Endothelial cell of umbilical vein (primary cell): ENCODE results near the gene MRPL34. TPM values are rescaled to one million over a fixed set of nuclear protein-coding genes. Genes with fewer than 3 reads are reported as not detected.

Experiments
- BruUV-seq: library from RNA; stranded (reverse); fragments of 400-500 nt; replicated peaks from 2 replicates; lab custom pipeline; 2021; lab: Mats Ljungman, UMichigan
- CTCF ChIA-PET: fragments of 300-600, 350-600 bp; sonication (Branson Sonifier 250); formaldehyde crosslinking; loops from one replicate; lab custom pipeline; 2021; ENCODE audit warnings: antibody characterized with exemption, inconsistent platforms; lab: Charles Lee
- POLR2A ChIA-PET: fragments of 300-600, 350-600 bp; sonication (Branson Sonifier 250); formaldehyde crosslinking; loops from one replicate; lab custom pipeline; 2021; ENCODE audit warnings: antibody characterized with exemption, inconsistent platforms; lab: Charles Lee
- DNase-seq: peaks from one replicate; pipeline ENCODE4 v3.0.0-alpha.2; 2011; ENCODE audit warnings: low read depth, low spot score
- FAIRE-seq: peaks from 2 replicates; lab custom pipeline; 2011; peaks lifted over from hg19 to GRCh38; lab: Jason Lieb, UNC
- H2AFZ ChIP-seq: 2 replicates; pipeline ENCODE4 v1.6.0; 2012; ENCODE audit warnings: low read depth, low read length, control low read depth, inconsistent platforms
- H3K27ac ChIP-seq: 2 replicates; pipeline ENCODE4 v1.5.1; 2011; ENCODE audit warnings: low read depth, mild to moderate bottlenecking, control low read depth, low read length, moderate library complexity; ENCODE audit not compliant: insufficient read depth
- H3K27me3 ChIP-seq, 2 experiments: 2 replicates each; pipeline versions ENCODE4 v1.6.0 to v1.6.1; 2011; ENCODE audit warnings: low read length in 2 of 2, mixed read lengths in 1 of 2; ENCODE audit not compliant: control insufficient read depth in 2 of 2, insufficient read depth in 2 of 2
- H3K36me3 ChIP-seq, 2 experiments: 2 replicates in 1 of 2; 3 replicates in 1 of 2; pipeline ENCODE4 v1.5.1; 2011; ENCODE audit warnings: low read length in 2 of 2, mild to moderate bottlenecking in 1 of 2, moderate library complexity in 1 of 2; ENCODE audit not compliant: control insufficient read depth in 2 of 2, insufficient read depth in 2 of 2; ENCODE audit errors: extremely low read depth in 1 of 2
- H3K4me1 ChIP-seq: 3 replicates; pipeline ENCODE4 v1.5.1; 2011; ENCODE audit warnings: mild to moderate bottlenecking, low read length; ENCODE audit not compliant: control insufficient read depth, insufficient read depth; ENCODE audit errors: extremely low read depth
- H3K4me2 ChIP-seq: 2 replicates; pipeline ENCODE4 v1.6.1; 2011; ENCODE audit warnings: low read length, control low read depth, mixed read lengths; ENCODE audit not compliant: insufficient read depth
- H3K4me3 ChIP-seq, 3 experiments: fragments of 200-600 bp in 1 of 3; sonication (generic), shearing (Covaris generic) in 1 of 3; replicated peaks in 1 of 3; 2 replicates each; pipeline ENCODE4 v1.5.1; 2011 to 2016; ENCODE audit warnings: control low read depth in 3 of 3, low read length in 3 of 3, mild to moderate bottlenecking in 2 of 3, inconsistent platforms in 1 of 3, low read depth in 1 of 3, moderate library complexity in 1 of 3; ENCODE audit not compliant: insufficient read depth in 1 of 3
- H3K79me2 ChIP-seq: 2 replicates; pipeline ENCODE4 v1.6.0; 2012; ENCODE audit warnings: low read length, inconsistent platforms; ENCODE audit not compliant: control insufficient read depth, insufficient read depth
- H3K9ac ChIP-seq: replicated peaks from 2 replicates; pipeline ENCODE3; 2011; ENCODE audit warnings: low read length, control low read depth; ENCODE audit not compliant: insufficient read depth; ENCODE audit errors: extremely low read depth
- H3K9me1 ChIP-seq: replicated peaks from 3 replicates; pipeline ENCODE4 v1.6.0; 2011; ENCODE audit warnings: mild to moderate bottlenecking, low read length; ENCODE audit not compliant: control insufficient read depth, insufficient read depth; ENCODE audit errors: extremely low read depth
- H3K9me3 ChIP-seq: replicated peaks from 2 replicates; pipeline ENCODE4 v1.5.1; 2012; ENCODE audit warnings: low read length, inconsistent platforms; ENCODE audit not compliant: control insufficient read depth, insufficient read depth
- H4K20me1 ChIP-seq: replicated peaks from 2 replicates; pipeline ENCODE3; 2011; ENCODE audit warnings: mild to moderate bottlenecking, low read length; ENCODE audit not compliant: control insufficient read depth, insufficient read depth; ENCODE audit errors: extremely low read depth
- CTCF ChIP-seq, 2 donors: IDR thresholded peaks; 1 replicate in 1 of 2; 2 replicates in 1 of 2; pipeline ENCODE4 v1.5.1; 2011; ENCODE audit warnings: low read length in 2 of 2, mild to moderate bottlenecking in 2 of 2, moderate library complexity in 2 of 2, control low read depth in 1 of 2, inconsistent platforms in 1 of 2, low read depth in 1 of 2; ENCODE audit not compliant: insufficient read depth in 1 of 2; ENCODE audit errors: extremely low read depth in 1 of 2
- EZH2 ChIP-seq: IDR thresholded peaks from 2 replicates; pipeline ENCODE4 v1.6.1; 2012; ENCODE audit warnings: borderline replicate concordance, low read depth, mild to moderate bottlenecking, moderate library complexity, low read length, inconsistent platforms; ENCODE audit not compliant: severe bottlenecking
- FOS ChIP-seq: IDR thresholded peaks from 2 replicates; pipeline ENCODE4 v1.6.1; 2011; ENCODE audit warnings: mild to moderate bottlenecking, low read length, moderate library complexity, borderline replicate concordance; ENCODE audit not compliant: insufficient read depth
- GATA2 ChIP-seq: IDR thresholded peaks from 2 replicates; pipeline ENCODE4 v1.7.0; 2011; ENCODE audit warnings: low read depth, mild to moderate bottlenecking, moderate library complexity, mixed read lengths, low read length; ENCODE audit not compliant: insufficient read length, insufficient read depth
- JUN ChIP-seq: IDR thresholded peaks from 2 replicates; pipeline ENCODE4 v1.6.1; 2011; ENCODE audit warnings: borderline replicate concordance, low read depth; ENCODE audit not compliant: insufficient read length, insufficient read depth
- MAX ChIP-seq: IDR thresholded peaks from 2 replicates; pipeline ENCODE4 v1.6.1; 2011; ENCODE audit not compliant: insufficient read depth, insufficient read length
- MYC ChIP-seq: IDR thresholded peaks from one replicate; pipeline ENCODE4 v1.6.1; 2011; ENCODE audit warnings: mild to moderate bottlenecking, low read depth, low read length
- POLR2A ChIP-seq: IDR thresholded peaks from 2 replicates; pipeline ENCODE4 v1.6.1; 2012; ENCODE audit warnings: low read depth, mild to moderate bottlenecking, control low read depth, low read length
- POLR2AphosphoS5 ChIP-seq: IDR thresholded peaks from 2 replicates; pipeline ENCODE4 v1.6.1; 2012; ENCODE audit warnings: low read depth, mild to moderate bottlenecking, control low read depth, low read length, moderate library complexity; ENCODE audit not compliant: insufficient read depth
- dilution Hi-C: fragments of 300-500 bp; cut with MboI; formaldehyde crosslinking; loops from one replicate; pipeline ENCODE4 v1.15.0; 2019; ENCODE audit warnings: low sequenced_read_pairs; ENCODE audit not compliant: extremely low pct_ligation_motif_present
- intact Hi-C: fragments of 100-400 bp; cut with micrococcal nuclease; formaldehyde crosslinking; loops from one replicate; pipeline ENCODE4 v1.10.0; 2022
- polyA plus RNA-seq, 4 experiments: library from polyadenylated mRNA; depleted of rRNA in 3 of 4; stranded (reverse) in 3 of 4; unstranded in 1 of 4; fragments of >200 nt; gene quantifications; 2 replicates each; pipeline versions ENCODE4 v1.2.1 to v1.2.3, GENCODE V29; 2011 to 2012; ENCODE audit warnings: missing spikeins in 1 of 4
- total RNA-seq: library from RNA; stranded (reverse); gene quantifications from 2 replicates; pipeline ENCODE4 v1.2.3, GENCODE V29; 2021

The MRPL34 gene
- total and polyA plus RNA-seq, 2 donors (not counting 3 experiments of a cell fraction or from before 2014, with no cell fraction given): 45.5 to 55.7 TPM

DNA sequence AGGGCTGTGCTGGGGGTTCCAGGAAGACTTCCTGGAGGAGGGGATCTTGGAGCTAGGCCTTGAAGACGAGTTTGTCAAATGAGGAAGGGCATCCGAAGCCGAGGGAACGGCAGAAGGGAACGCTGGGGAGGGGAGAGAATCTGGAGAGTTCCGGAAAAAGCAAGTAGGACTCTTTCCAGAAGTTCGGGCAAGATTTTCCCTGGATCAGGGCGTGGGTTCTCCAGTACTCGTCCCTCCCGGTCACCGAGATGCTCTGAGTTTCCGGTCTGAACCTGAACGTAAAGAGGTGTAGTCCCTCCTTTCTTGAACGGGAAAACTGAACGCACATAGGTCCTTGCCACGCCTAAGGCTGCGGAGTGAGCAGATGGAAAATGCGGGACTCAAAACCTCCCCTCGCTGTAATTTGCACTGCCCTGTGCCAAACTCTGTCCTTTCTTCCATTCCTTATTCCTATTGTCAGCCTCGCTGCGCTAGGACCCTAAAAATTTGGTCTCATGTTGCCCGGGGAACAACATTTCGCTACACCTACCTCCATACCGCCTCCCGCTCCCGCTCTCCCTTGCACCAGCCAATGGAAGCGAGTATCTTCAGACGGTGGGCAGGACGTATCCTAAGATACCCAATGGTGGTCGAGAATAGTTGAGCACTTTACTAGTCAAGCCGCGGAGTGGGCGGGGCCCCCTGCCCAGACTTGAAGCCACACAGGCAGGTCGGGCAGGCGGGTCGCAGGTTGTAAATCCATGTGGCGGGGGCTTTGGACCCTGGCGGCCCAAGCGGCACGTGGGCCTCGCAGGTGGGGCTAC is 31.4 kb downstream of the MRPL34 start, which contains the start of gene GTPBP3:
TSS of gene GTPBP3 (plus strand) at position 682 of the 803 bp plus-strand sequence. CDS start at position 741, 59 bp downstream.
- POLR2A ChIA-PET: no interaction called here
- BruUV-seq: TSS peak; percentile 59
- CTCF ChIA-PET: interaction anchor here (2.2 to 2.6 kb wide), 2 partner anchors 49 to 53 kb away, joined by 9 to 10 read pairs; no protein-coding TSS in a partner anchor

GRCh38 chr19:17337675-17338432 is 32.2 kb downstream of the MRPL34 start:
- peak overlapping the region; percentile 63 for H2AFZ ChIP-seq
- dilution Hi-C loops (no loop called here), intact Hi-C loops (loop anchor here (1.0 kb wide), 1 partner anchor 46 kb away; no protein-coding TSS in a partner anchor)
- ChIA-PET POLR2A (no interaction called here), CTCF (no interaction called here)
- H3K36me3 ChIP-seq: no peaks in the 10 kb centered on the region
- H3K9me1 ChIP-seq: no peaks in the 10 kb centered on the region
- H3K27ac ChIP-seq: no peak overlapping the region
- TSS peak; percentile 25 for BruUV-seq
- H3K27me3 ChIP-seq: no peaks in the 10 kb centered on the region
- peak overlapping the region; percentile 65 to 83 (median 66) for H3K4me3 ChIP-seq
- FAIRE-seq (no peak), DNase-seq (no peak)
- H3K4me2 ChIP-seq: peak overlapping the region; percentile 56
- no peaks in the 10 kb centered on the region for H3K9me3 ChIP-seq
- H3K9ac ChIP-seq: peak overlapping the region; percentile 59
- peaks cover 14% of the 10 kb centered on the region for H3K4me1 ChIP-seq
- H3K79me2 ChIP-seq: peaks cover 4% of the 10 kb centered on the region
- H4K20me1 ChIP-seq: no peaks in the 10 kb centered on the region
- no peak for TF ChIP-seq EZH2
- TF ChIP-seq FOS: no peak
- no peak for TF ChIP-seq GATA2
- TF ChIP-seq MAX: no peak
- no peak for TF ChIP-seq POLR2AphosphoS5
- no peak for TF ChIP-seq CTCF (IDR thresholded peaks at IDR 0.05; ENCODE audit: extremely low read depth in 1 of 2, insufficient read depth in 1 of 2, low read depth in 1 of 2, low read length in 2 of 2)
- TF ChIP-seq JUN: no peak
- TF ChIP-seq MYC: no peak
- no peak for TF ChIP-seq POLR2A

More for the DNA sequence above, 31.4 kb downstream of the MRPL34 start, which contains the start of gene GTPBP3:
- H3K9me3 ChIP-seq: no peaks in the 10 kb centered on the region
- peaks cover 14% of the 10 kb centered on the region for H3K4me1 ChIP-seq
- H3K27me3 ChIP-seq: no peaks in the 10 kb centered on the region
- H3K4me3 ChIP-seq: peak within 1 kb of the TSS; percentile 83 to 89 (median 88)
- dilution Hi-C loops: no loop called here
- peak; percentile 97 for DNase-seq
- peak; percentile 1 for TF ChIP-seq MAX
- TF ChIP-seq POLR2AphosphoS5: peak; percentile 33
- no peak for TF ChIP-seq JUN
- peak; percentile 63 for TF ChIP-seq POLR2A
- peak within 1 kb of the TSS; percentile 59 for H3K9ac ChIP-seq
- H3K9me1 ChIP-seq: no peaks in the 10 kb centered on the region
- peak within 1 kb of the TSS; percentile 45 for H3K27ac ChIP-seq
- peak within 1 kb of the TSS; percentile 70 for H2AFZ ChIP-seq
- H4K20me1 ChIP-seq: no peaks in the 10 kb centered on the region
- intact Hi-C loops: loop anchor here (1.0 kb wide), 1 partner anchor 45 kb away; no protein-coding TSS in a partner anchor
- H3K79me2 ChIP-seq: peaks cover 4% of the 10 kb centered on the region
- peak within 1 kb of the TSS; percentile 56 for H3K4me2 ChIP-seq
- FAIRE-seq: peak; percentile 99
- no peaks in the 10 kb centered on the region for H3K36me3 ChIP-seq
